Psoas muscle (tissue), 8 donors: ENCODE measurements around the gene LMTK3. TPM values are rescaled to one million over a fixed set of nuclear protein-coding genes. Genes with fewer than 3 reads are reported as not detected.

Experiments
- ATAC-seq, 4 donors: fragments of 200-7000 bp; cut with Tn5 transposase; one replicate each; pipeline ENCODE4 v1.9.1; 2020; ENCODE audit warnings: moderate library complexity in 3 of 4, mild to moderate bottlenecking in 2 of 4
- DNase-seq, 2 donors: peaks; one replicate each; pipeline ENCODE4 v3.0.0-alpha.2; 2020
- H3K27ac ChIP-seq: fragments of 200-600 bp; one replicate; pipeline ENCODE4 v1.8.0; 2022
- H3K27me3 ChIP-seq, 3 donors: fragments of 200-600 bp in 1 of 3; one replicate each; pipeline versions ENCODE4 v1.6.1 to v1.8.0; 2013 to 2022; ENCODE audit warnings: low read length in 2 of 3, mild to moderate bottlenecking in 2 of 3, moderate library complexity in 1 of 3; ENCODE audit not compliant: insufficient read depth in 3 of 3
- H3K36me3 ChIP-seq, 2 donors: fragments of 200-600 bp in 1 of 2; one replicate each; pipeline versions ENCODE4 v1.6.1 to v1.8.0; 2013 to 2022; ENCODE audit warnings: low read depth in 1 of 2, mild to moderate bottlenecking in 1 of 2, moderate library complexity in 1 of 2; ENCODE audit not compliant: insufficient read depth in 1 of 2
- H3K4me1 ChIP-seq: fragments of 200-600 bp; one replicate; pipeline ENCODE4 v1.8.0; 2022
- H3K4me3 ChIP-seq: fragments of 200-600 bp; one replicate; pipeline ENCODE4 v1.8.0; 2022; ENCODE audit warnings: mild to moderate bottlenecking
- H3K9me3 ChIP-seq: fragments of 200-600 bp; one replicate; pipeline ENCODE4 v1.8.0; 2022
- WGBS, 3 donors: extraction: QIAGEN DNeasy Blood & Tissue Kit; methylation state at CpG; one replicate each; pipeline versions ENCODE4 v1.1.6 to v1.1.7; 2013; 5-methylcytosine and 5-hydroxymethylcytosine counted together
- intact Hi-C, 2 donors: fragments of 100-400 bp; cut with DNase I; formaldehyde crosslinking; loops; one replicate each; pipeline versions ENCODE4 v1.11.0 to v1.14.2; 2022
- polyA plus RNA-seq, 3 donors: library from polyadenylated mRNA; stranded (reverse); fragments of 200-250 nt; gene quantifications; one replicate each; pipeline ENCODE4 v1.2.3, GENCODE V29; 2013
- total RNA-seq, 4 donors: library from RNA; stranded (reverse); fragmentation: NEBNext Ultra II Directional in 2 of 4; extraction: Animal tissue kit (Norgen Biotek cat#: 25700) in 2 of 4; gene quantifications; one replicate each; pipeline versions ENCODE4 v1.2.1 to v1.2.4, GENCODE V29; 2021 to 2023
- TF ChIP-seq, protein P1 (sequence below): fragments of 200-600 bp; IDR thresholded peaks from one replicate; pipeline ENCODE4 v1.8.0; 2022; ENCODE audit warnings: antibody characterized with exemption
- donor health status: healthy with polysubstance abuse.
- donor health status: DM: no; HTN: no; CAD: no; lungs with moderate emphysema.
- donor health status: Bipolar disorder and iron deficiency.
- donor health status: healthy.
- donor health status: DM: yes; HTN: yes; CAD: no.
- donor health status: DM: no; HTN: no; CAD: no.
- donor health status: DM: no; HTN: no; CAD: no.
- donor health status: DM: yes; HTN: yes; CAD: no.

LMTK3 gene
- total and polyA plus RNA-seq, 7 donors: 0.03 to 0.14 (median 0.06) TPM; not detected in 2

DNA sequence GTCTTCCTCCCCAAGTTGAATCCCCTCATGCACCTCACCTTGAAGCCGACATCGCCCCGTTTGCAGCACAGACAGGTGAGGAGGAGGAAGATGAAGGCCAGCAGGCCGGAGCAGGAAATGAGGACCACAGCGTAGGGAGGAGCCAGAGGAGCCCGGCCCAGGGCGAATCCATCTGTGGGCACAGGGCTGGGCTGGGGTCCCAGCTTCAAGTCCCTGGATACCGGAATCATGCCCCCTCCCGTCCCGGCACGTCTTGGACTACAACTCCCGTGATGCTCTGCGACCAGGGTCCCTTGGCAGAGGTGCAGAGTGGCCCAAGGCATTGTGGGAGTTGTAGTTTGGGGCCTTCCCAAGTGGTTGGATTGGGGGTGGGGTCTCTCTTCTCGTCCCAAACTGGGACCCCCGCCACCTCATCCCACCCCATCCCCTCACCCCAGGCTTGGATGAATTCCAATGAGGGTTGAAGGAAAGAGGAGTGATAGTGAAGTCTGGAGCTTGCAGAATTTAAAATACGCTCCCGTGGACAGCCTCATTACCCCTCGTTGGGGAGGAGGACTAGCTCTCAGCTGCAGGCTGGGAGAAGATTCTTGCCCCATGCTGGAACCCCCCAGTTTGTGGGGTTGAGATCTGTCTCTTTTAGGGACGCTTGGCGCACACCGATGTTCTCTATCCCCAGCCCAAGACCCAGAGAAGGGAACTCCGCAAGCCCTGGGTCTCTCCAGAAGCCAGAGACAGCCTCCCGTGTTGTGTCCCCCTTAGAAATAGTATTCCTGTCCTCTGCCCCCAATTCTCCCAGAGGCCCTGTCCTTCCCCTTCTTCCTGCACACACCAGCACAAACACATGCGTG, 990 bp downstream of the LMTK3 start:
- H3K27ac ChIP-seq: no peak overlapping the region
- TF ChIP-seq, protein P1, sequence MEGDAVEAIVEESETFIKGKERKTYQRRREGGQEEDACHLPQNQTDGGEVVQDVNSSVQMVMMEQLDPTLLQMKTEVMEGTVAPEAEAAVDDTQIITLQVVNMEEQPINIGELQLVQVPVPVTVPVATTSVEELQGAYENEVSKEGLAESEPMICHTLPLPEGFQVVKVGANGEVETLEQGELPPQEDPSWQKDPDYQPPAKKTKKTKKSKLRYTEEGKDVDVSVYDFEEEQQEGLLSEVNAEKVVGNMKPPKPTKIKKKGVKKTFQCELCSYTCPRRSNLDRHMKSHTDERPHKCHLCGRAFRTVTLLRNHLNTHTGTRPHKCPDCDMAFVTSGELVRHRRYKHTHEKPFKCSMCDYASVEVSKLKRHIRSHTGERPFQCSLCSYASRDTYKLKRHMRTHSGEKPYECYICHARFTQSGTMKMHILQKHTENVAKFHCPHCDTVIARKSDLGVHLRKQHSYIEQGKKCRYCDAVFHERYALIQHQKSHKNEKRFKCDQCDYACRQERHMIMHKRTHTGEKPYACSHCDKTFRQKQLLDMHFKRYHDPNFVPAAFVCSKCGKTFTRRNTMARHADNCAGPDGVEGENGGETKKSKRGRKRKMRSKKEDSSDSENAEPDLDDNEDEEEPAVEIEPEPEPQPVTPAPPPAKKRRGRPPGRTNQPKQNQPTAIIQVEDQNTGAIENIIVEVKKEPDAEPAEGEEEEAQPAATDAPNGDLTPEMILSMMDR: no peak
- intact Hi-C loops: loop anchor here in 1 of 2 donors (5.0 kb wide), 2 partner anchors 57 to 72 kb away; no protein-coding TSS in a partner anchor
- H3K9me3 ChIP-seq: no peaks in the 10 kb centered on the region
- H3K27me3 ChIP-seq: peaks cover 0 to 28% (median 4%) of the 10 kb centered on the region in 3 donors
- peak; percentile 76 to 87 (median 83) for ATAC-seq
- H3K4me1 ChIP-seq: no peaks in the 10 kb centered on the region
- WGBS, 3 donors: 10 to 18% (median 12%) methylated on average over 24 of the region's 24 CpGs
- peak; percentile 67 to 81 for DNase-seq
- H3K4me3 ChIP-seq: peak overlapping the region; percentile 41
- no peaks in the 10 kb centered on the region for H3K36me3 ChIP-seq

DNA sequence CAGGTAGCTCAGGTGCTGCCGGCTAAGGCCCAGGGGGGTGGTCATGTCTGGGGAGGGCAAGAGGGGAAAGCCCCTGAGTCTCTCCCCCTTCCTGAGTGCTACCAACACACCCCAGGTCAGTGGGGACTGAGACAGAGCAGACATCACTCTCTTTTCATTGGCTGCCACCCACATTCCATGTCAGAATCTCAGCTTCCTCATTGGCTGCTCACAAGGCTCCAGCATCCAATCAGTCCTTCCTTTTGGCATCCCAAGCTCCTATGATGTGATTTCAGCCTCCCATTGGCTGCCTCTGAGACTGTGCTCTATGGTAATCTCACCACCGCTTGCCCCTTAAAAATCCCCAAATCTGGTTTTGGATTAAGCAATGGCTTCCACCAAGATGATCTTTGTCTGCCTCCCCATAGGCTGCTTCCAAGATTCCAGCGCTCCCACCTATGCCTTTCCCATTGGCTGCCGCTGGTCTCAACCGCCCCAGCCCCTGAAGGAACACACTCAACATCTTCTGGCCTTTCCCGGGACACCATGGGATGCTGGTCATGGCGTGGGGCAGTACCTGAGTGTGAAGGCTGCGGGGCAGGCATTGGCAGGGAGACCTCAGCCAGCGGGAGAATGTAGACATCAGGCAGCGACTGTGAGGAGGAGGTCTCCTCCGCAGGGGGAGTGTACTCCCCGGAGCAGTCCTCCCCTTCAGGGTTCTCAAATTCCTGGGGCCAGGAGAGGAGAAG, 2.0 kb downstream of the LMTK3 start:
- H3K27me3 ChIP-seq: peaks cover 0 to 28% (median 4%) of the 10 kb centered on the region in 3 donors
- no peak for DNase-seq
- no peak overlapping the region for H3K4me3 ChIP-seq
- WGBS, 3 donors: 75 to 79% (median 78%) methylated on average over 12 of the region's 12 CpGs
- TF ChIP-seq, protein P1: no peak
- intact Hi-C loops: loop anchor here (5.0 kb wide), 2 partner anchors 58 to 73 kb away; no protein-coding TSS in a partner anchor
- no peaks in the 10 kb centered on the region for H3K36me3 ChIP-seq
- no peak overlapping the region for H3K27ac ChIP-seq
- no peaks in the 10 kb centered on the region for H3K4me1 ChIP-seq
- H3K9me3 ChIP-seq: no peaks in the 10 kb centered on the region
- no peak for ATAC-seq

DNA sequence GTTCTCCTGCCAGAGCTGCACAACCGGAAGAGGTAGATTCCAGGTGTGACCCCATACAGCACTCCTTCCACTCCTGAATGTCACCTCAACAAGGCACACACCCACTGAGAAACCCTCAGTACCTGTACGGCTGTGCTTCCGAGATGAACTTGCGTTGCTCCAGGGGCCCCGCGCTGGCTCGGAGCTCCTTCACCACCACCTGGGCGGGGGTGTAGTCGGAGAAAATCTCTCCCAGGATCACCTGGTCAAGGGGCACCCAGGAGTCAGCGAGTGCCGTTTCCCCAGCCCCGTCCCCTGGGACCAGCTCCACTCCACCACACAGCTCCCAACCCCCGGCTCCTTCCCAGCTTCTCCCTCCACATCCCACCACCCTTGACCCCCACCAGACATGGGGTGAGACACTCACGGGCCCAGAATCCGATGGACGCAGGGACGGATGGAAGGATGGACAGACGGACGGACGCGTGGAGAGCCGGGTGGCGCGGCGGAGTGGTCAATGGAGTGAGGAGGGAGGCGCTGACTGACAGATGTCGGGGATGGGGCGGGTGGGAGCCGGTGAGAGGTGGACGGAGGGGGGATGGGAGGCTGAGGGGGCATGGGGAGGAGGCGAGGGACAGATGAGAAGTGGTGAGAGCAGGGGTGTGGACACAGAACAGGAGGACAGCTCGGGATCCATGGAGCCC, 2.8 kb downstream of the LMTK3 start:
- H3K4me1 ChIP-seq: no peaks in the 10 kb centered on the region
- H3K9me3 ChIP-seq: no peaks in the 10 kb centered on the region
- intact Hi-C loops: loop anchor here in 1 of 2 donors (5.0 kb wide), 1 partner anchor 73 kb away; no protein-coding TSS in a partner anchor
- DNase-seq: no peak
- no peak overlapping the region for H3K4me3 ChIP-seq
- ATAC-seq: no peak
- 80 to 85% (median 82%) methylated on average over 26 to 32 of the region's 32 CpGs for WGBS, 3 donors
- H3K36me3 ChIP-seq: no peaks in the 10 kb centered on the region
- peaks cover 0 to 28% (median 4%) of the 10 kb centered on the region in 3 donors for H3K27me3 ChIP-seq
- TF ChIP-seq, protein P1: no peak
- H3K27ac ChIP-seq: no peak overlapping the region

DNA sequence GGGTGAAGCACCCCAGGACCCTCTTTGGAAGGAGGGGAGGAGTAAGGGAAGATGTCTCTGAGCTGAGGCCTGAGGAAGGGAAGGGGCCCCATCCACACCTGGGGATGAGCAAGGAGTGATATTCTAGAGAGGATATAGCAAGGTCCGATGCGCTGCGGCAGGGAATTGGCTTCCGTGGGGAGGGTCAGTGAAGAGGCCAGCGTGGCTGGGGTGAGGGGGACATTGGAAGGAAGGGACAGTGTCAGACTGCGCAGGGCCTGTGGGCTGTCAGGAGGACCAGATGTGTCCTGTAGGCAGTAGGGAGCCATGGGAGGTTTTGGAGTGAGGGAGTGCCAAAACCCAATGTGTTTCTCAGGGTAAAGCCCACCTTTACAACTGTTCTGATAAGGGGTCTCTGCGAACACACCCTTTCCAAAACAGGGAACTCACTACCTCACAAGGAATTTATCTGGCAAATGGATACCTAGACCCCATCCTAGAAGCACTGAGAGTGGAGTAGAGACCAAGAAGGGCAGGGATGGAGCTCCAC, 3.7 kb downstream of the LMTK3 start:
- DNase-seq: no peak
- no peaks in the 10 kb centered on the region for H3K4me1 ChIP-seq
- no peaks in the 10 kb centered on the region for H3K36me3 ChIP-seq
- H3K27me3 ChIP-seq: peaks cover 0 to 21% (median 4%) of the 10 kb centered on the region in 3 donors
- TF ChIP-seq, protein P1: no peak
- H3K9me3 ChIP-seq: no peaks in the 10 kb centered on the region
- intact Hi-C loops: loop anchor here in 1 of 2 donors (5.0 kb wide), 1 partner anchor 74 kb away; no protein-coding TSS in a partner anchor
- WGBS, 3 donors: 81 to 86% (median 83%) methylated on average over 7 of the region's 7 CpGs
- no peak overlapping the region for H3K27ac ChIP-seq
- ATAC-seq: no peak
- no peak overlapping the region for H3K4me3 ChIP-seq
